GM12872 (cell line): Measurements from ENCODE around the gene CD74.

Experiments
- TF ChIP-seq, protein P1 (sequence below): IDR thresholded peaks from 3 replicates; pipeline ENCODE4 v1.5.1; 2011; ENCODE audit warnings: low read depth, mild to moderate bottlenecking, low read length, moderate library complexity; ENCODE audit not compliant: insufficient read depth

Gene CD74

DNA sequence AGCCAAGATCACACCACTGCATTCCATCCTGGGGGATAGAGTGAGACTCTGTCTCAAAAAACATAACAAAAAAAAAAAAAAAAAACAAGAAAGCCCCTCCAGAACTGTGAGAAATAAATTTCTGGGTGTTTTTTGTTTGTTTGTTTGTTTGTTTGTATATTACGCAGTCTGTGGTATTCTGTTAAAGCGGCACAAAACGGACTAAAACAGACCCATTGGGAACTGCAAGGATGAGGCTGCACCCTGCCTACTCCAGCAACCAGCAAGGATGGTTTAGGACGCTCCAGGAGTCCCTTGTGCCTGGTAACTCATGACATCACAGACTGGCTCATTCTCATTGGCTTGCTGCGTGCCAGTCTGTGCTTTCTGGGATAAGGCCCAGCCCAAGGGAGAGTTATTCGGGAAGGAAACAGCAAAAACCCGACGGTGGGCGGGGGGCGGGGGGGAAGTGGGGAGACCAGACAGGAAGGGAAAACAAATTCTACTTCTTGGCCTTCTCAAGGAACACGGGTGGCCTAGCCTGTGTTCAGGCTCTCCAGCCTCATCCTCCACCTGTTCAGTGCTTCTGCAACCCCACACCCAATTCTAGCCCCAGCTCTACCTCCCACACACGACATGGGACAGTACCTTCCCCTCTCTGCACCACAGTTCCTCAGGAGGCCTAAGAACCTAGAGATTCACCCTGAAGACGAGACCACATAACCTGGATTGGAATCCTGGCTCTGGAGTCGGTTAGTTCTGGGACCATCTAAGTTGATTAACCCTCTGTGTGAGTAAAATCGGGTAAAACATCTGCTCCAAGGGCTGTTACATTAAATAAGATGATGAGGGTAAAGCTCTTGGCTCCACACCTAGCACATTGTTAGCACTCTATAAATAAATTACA, 2.8 kb downstream of the CD74 start:
- TF ChIP-seq, protein P1, sequence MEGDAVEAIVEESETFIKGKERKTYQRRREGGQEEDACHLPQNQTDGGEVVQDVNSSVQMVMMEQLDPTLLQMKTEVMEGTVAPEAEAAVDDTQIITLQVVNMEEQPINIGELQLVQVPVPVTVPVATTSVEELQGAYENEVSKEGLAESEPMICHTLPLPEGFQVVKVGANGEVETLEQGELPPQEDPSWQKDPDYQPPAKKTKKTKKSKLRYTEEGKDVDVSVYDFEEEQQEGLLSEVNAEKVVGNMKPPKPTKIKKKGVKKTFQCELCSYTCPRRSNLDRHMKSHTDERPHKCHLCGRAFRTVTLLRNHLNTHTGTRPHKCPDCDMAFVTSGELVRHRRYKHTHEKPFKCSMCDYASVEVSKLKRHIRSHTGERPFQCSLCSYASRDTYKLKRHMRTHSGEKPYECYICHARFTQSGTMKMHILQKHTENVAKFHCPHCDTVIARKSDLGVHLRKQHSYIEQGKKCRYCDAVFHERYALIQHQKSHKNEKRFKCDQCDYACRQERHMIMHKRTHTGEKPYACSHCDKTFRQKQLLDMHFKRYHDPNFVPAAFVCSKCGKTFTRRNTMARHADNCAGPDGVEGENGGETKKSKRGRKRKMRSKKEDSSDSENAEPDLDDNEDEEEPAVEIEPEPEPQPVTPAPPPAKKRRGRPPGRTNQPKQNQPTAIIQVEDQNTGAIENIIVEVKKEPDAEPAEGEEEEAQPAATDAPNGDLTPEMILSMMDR, result no peak

DNA sequence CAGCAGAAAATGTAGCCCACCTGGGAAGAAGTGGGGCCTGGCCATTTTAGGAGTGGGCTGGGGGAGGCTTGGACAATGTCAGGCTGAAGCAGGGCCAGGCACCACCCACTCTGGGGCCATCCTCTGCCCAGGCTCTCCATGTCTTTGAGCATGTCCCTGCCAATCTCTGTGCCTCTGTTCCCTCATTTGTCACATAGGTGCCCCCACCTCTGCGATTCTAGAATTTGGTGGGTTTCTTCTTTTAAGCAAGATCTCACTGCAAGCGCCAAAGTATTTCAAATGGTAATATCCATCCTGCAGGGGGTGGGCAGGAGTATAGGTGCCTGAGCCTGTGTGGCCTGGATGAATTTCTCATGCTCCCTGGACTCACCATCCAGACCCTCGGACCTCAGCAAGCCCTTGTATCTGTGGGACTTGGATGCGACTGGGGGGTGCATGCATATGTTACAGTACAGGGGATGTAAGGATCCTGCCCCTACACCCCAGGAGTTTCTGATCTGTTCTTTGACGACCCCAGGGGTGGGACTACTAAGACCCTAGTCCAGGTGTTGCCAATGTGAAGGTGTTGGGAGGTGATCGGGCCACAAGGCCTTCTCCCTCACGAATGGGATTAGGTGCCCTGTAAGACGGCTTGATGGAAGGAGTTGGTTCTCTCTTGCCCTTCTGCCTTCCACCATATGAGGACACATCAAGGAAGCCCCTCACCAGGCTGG, 4.3 kb downstream of the CD74 start:
- TF ChIP-seq, protein P1, result no peak

DNA sequence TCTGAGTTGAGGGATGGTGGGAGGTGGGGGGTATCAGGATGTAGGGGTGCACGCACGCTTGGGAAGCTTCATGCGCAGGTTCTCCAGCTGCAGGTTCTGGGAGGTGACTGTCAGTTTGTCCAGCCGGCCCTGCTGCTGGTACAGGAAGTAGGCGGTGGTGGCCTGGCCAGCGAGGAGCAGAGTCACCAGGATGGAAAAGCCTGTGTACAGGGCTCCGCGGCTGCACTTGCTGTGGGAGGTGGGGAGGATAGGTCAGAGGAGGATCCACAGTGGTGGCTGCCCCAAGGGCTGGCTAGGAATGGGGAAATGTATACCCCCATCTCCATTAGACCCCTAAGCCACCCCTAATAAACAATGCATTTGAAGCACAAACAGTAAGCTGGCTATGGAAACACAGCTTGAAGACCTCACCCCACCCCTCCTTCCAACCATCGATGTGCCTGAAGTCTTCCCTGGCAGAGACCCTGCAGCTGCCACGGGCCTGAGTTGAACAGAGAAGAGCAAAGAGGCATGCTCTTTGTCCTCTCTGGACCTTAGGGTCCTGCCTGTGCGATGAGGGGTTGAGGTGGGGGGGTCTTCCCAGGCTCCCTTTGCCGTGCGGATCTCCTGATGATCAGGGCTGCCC, 5.5 kb downstream of the CD74 start:
- TF ChIP-seq, protein P1, result no peak

DNA sequence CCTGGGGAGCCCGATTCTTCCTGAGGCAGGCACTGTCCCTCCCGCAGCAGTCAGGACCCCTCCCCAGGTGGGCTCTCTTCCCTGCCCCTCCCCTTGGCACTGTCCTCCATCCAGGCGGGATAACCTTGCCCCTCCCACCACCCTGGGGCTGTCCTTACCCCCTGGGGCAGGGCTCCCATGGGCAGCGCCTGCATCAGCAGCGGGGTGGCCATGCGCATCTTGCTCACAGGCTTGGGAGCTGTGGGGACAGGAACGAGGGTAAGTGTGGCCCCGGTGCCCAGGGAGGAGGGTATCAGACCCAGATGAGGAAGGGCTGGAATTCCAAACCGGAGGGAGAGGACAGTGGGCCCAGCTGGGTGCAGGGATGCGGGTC, 6.0 kb downstream of the CD74 start:
- TF ChIP-seq, protein P1, result no peak

DNA sequence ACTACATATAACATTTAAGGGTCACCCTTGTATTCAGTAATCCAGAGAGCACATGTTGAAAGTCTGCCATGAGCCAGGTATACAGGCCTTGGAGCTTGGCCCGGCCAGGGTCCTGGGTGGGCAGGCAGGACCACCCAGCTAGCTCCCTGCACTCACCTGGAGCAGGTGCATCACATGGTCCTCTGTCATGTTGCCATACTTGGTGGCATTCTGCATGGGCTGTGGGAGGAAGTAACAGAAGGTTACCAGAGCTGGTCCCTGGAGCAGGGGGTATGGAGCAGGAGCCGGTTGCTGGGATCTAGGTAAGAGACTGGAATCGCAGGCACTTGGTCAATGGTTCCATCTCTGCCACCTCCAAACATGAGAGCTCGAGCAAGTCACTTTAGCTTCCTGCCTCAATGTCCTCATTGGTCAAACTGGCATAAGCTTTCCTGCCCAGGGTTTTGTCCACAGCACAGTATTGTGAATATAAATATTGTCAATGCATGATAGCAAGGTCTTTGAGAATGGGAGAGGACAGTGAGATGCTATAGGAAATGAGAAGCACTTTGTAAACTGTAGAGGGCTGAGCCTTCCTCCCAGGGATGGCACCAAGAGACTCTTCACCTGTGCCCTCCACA, 6.5 kb downstream of the CD74 start:
- TF ChIP-seq, protein P1, result no peak

DNA sequence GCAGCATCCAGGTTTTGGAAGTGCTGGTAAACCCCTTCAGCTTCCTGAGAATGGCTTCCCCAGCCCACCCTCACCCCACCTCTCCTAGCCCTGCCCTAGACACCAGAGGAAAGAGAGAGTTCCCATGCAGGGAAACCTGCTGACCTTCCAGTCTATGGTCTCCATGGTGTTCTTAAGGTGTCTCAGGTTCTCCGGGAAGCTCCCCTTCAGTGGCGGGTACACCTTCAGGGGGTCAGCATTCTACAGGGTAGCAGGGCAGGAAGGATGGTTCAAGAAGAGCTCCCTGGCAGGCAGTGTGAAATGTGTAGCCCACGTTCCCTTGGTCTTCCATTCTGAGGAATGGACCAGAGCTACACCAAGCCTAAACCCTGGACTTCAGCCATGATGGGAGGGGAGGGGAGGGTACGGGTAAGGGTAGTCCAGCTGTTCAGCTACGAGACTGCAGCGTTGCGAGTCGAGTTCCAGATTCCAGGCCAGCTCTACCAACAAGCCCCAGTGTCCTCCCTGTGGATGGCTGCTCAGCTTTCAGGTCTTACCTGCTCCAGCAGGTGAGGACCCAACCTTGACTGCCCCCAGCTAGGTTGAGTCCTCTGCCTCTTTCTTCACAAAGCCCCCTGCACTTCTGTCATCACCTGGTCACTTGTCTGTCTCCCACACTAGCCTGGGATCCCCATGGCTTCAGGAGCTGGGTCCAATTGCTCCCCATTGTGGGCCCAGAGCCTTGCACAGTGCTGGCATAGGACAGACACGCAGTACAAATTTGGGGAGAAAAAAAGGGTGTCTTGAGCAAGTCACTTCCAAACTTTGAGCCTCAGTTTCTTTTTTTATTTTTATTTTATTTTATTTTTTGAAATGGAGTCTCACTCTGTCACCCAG, 7.5 kb downstream of the CD74 start:
- TF ChIP-seq, protein P1, result no peak
